Fibroblast of mammary gland (primary cell): ENCODE data around the gene SMC6.

Experiments used
- DNase-seq: peaks from one replicate; pipeline ENCODE4 v3.0.0-alpha.2; 2010; ENCODE audit warnings: low read depth
- H3K4me3 ChIP-seq: 2 replicates; pipeline ENCODE4 v1.5.1; 2011; ENCODE audit warnings: low read depth, mild to moderate bottlenecking, low read length, moderate library complexity; ENCODE audit not compliant: control insufficient read depth
- CTCF ChIP-seq: conservative IDR thresholded peaks from 2 replicates; pipeline ENCODE4 v1.5.1; 2011; ENCODE audit warnings: low read depth, low read length, inconsistent platforms; ENCODE audit not compliant: control insufficient read depth, insufficient read depth

Gene SMC6

DNA sequence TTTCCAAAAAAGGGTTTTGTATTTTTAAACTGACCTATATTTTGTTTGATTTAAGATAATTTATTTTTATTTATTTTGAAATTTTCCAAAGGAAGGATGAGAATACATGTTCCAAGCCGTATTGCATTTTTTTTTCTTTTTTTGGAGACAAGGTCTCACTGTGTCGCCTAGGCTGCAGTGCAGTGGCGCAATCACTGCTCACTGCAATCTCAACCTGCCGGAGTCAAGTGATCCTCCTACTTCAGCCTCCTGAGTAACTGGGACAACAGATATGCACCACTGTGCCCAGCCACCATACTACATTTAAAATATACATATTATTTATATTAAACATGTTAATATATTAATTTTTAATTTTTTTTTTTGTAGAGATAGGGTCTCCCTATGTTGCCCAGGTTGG, 15.3 kb upstream of the SMC6 start:
- no peak for TF ChIP-seq CTCF
- H3K4me3 ChIP-seq = no peak overlapping the region
- no peak for DNase-seq

- no peak overlapping the region for H3K4me3 ChIP-seq
- DNase-seq = no peak
- TF ChIP-seq CTCF = no peak
Measured at GRCh38 chr2:17765398-17765797, 11.8 kb upstream of the SMC6 start.

- DNase-seq = no peak
- no peak overlapping the region for H3K4me3 ChIP-seq
- TF ChIP-seq CTCF = no peak
Measured at GRCh38 chr2:17763641-17764333, 10.2 kb upstream of the SMC6 start.

- DNase-seq = no peak
- H3K4me3 ChIP-seq = no peak overlapping the region
- TF ChIP-seq CTCF = no peak
Measured at GRCh38 chr2:17762451-17762850, 8.8 kb upstream of the SMC6 start.

DNA sequence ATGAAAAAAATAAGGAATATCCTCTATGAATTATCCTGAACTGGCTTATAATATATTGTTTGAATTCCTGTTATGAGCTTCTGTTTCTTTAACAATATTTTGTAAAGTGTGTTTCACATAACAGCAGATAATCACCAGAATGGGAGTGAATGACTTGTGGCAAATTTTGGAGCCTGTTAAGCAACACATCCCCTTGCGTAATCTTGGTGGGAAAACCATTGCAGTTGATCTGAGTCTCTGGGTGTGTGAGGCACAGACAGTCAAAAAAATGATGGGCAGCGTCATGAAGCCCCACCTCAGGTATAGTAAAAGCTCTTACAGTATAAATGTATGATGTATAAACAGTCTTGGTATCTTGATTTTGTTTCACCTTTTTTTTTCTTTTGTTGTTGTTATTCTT, 6.2 kb upstream of the SMC6 start:
- no peak for TF ChIP-seq CTCF
- H3K4me3 ChIP-seq = no peak overlapping the region
- DNase-seq = peak; percentile 57

DNA sequence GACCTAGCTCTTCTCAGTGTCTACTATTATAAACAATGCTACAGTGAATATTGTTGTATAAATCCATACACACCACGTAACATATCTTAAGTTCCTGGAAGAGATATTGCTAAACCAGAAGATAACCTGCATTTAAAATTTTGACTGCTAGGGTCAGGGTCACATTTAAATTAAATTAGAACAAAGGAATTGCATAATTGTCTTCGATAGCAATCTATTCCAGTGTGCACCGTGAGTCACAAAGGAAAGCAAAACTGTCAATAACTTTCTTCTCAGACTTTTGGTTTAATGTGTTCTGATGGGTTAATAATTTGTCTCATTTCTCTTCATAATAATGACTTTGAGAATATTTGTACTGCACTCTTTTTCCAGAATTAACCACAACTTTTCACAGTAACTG, 4.5 kb upstream of the SMC6 start:
- no peak for TF ChIP-seq CTCF
- no peak for DNase-seq
- H3K4me3 ChIP-seq = no peak overlapping the region

DNA sequence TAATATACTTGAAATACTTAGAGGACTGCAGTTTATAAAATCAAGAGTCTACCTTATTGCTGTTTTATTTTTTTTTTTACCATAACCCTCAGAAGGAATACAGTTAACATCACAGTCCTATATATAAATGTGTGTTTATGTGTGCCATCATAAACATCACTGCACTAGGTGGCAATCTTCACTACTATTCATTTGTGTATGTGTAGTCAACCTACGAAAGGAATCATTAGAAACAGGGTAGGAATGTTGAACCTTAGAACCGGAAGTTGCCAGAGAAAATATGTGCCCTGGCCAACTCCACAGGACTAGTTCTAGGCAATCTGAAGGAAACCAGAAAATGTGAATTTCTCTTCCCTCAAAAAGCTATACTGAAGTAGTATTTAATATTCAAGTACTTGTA, 3.7 kb upstream of the SMC6 start:
- H3K4me3 ChIP-seq = no peak overlapping the region
- TF ChIP-seq CTCF = no peak
- DNase-seq = no peak
